K562 (cell line): ENCODE data around the gene TFPI2. TPM values are rescaled to one million over a fixed set of nuclear protein-coding genes. Genes with fewer than 3 reads are reported as not detected.

Experiments
- ATAC-seq: fragments of 200-7000 bp; cut with Tn5 transposase; 3 replicates; pipeline ENCODE4 v1.9.1; 2020; ENCODE audit warnings: moderate library complexity
- BruUV-seq: library from RNA; stranded (reverse); fragments of 400-500 nt; replicated peaks from 2 replicates; lab custom pipeline; 2021; lab: Mats Ljungman, UMichigan
- CTCF ChIA-PET: fragments of 300-600 bp; formaldehyde crosslinking; extraction: SDS; loops from one replicate; lab custom pipeline; 2021; ENCODE audit warnings: low intra/inter-chr PET ratio; lab: Yijun Ruan, JAX
- POLR2A ChIA-PET: fragments of 300-600, 350-650 bp; sonication (Branson Sonifier 250); formaldehyde crosslinking; extraction: SDS; loops from one replicate; lab custom pipeline; 2021; ENCODE audit warnings: antibody characterized with exemption, inconsistent platforms; lab: Yijun Ruan, JAX
- DNase-seq, 4 experiments: peaks; one replicate each; pipeline versions ENCODE4 v3.0.0 to v3.0.0-alpha.2; 2011 to 2018; ENCODE audit warnings: low spot score in 3 of 4, mixed read lengths in 3 of 4; ENCODE audit errors: extremely low read depth in 1 of 4
- FAIRE-seq: peaks from 2 replicates; lab custom pipeline; 2011; peaks lifted over from hg19 to GRCh38; lab: Jason Lieb, UNC
- H2AFZ ChIP-seq: 2 replicates; pipeline ENCODE4 v1.6.0; 2011; ENCODE audit warnings: low read depth, low read length, control low read depth, inconsistent platforms
- H3K27ac ChIP-seq: fragments of 200-600 bp; 3 replicates; pipeline ENCODE4 v1.8.0; 2011; ENCODE audit warnings: low read depth, mild to moderate bottlenecking, control low read depth, inconsistent platforms, low read length, moderate library complexity, mixed read lengths; ENCODE audit errors: extremely low read depth
- H3K27me3 ChIP-seq, 2 experiments: fragments of 300-600 bp in 1 of 2; 2 replicates in 1 of 2; 3 replicates in 1 of 2; pipeline versions ENCODE4 v1.6.0 to v1.8.0; 2011; ENCODE audit warnings: inconsistent platforms in 2 of 2, low read length in 2 of 2, mild to moderate bottlenecking in 1 of 2, mixed read lengths in 1 of 2, moderate library complexity in 1 of 2; ENCODE audit not compliant: control insufficient read depth in 2 of 2, insufficient read depth in 2 of 2
- H3K36me3 ChIP-seq: fragments of 300-600 bp; 3 replicates; pipeline ENCODE4 v1.8.0; 2011; ENCODE audit warnings: mild to moderate bottlenecking, low read length, inconsistent platforms; ENCODE audit not compliant: control insufficient read depth, insufficient read depth
- H3K4me1 ChIP-seq, 2 experiments: fragments of 200-600 bp in 1 of 2; replicated peaks in 1 of 2; 2 replicates in 1 of 2; 3 replicates in 1 of 2; pipeline versions ENCODE4 v1.5.1 to v1.8.0; 2011; ENCODE audit warnings: inconsistent platforms in 2 of 2, low read length in 2 of 2, mild to moderate bottlenecking in 1 of 2, mixed read lengths in 1 of 2, moderate library complexity in 1 of 2; ENCODE audit not compliant: control insufficient read depth in 2 of 2, insufficient read depth in 2 of 2
- H3K4me2 ChIP-seq: 2 replicates; pipeline ENCODE4 v1.6.1; 2011; ENCODE audit warnings: low read length, control low read depth, inconsistent platforms, mixed read lengths; ENCODE audit not compliant: insufficient read depth
- H3K4me3 ChIP-seq: fragments of 200-600 bp; sonication (generic), shearing (Covaris generic); 2 replicates; pipeline ENCODE4 v1.5.1; 2016; ENCODE audit warnings: control low read depth, inconsistent platforms
- H3K79me2 ChIP-seq: fragments of 200-600 bp; 3 replicates; pipeline ENCODE4 v1.8.0; 2011; ENCODE audit warnings: low read length, inconsistent platforms; ENCODE audit not compliant: control insufficient read depth, insufficient read depth
- H3K9ac ChIP-seq, 2 experiments: 2 replicates each; pipeline versions ENCODE4 v1.6.0 to v1.6.1; 2011; ENCODE audit warnings: low read depth in 2 of 2, low read length in 2 of 2, control low read depth in 1 of 2, inconsistent platforms in 1 of 2, mild to moderate bottlenecking in 1 of 2, mixed read lengths in 1 of 2; ENCODE audit not compliant: insufficient read depth in 1 of 2
- H3K9me1 ChIP-seq: one replicate; pipeline ENCODE4 v1.6.0; 2011; ENCODE audit warnings: inconsistent platforms, mild to moderate bottlenecking, low read length, moderate library complexity; ENCODE audit not compliant: control insufficient read depth, insufficient read depth
- H3K9me3 ChIP-seq: replicated peaks from 2 replicates; pipeline ENCODE4 v1.5.1; 2011; ENCODE audit warnings: low read depth, low read length, inconsistent platforms; ENCODE audit not compliant: control insufficient read depth, insufficient read depth
- H4K20me1 ChIP-seq: replicated peaks from 2 replicates; pipeline ENCODE4 v1.6.1; 2011; ENCODE audit warnings: low read length, inconsistent platforms, mixed read lengths; ENCODE audit not compliant: control insufficient read depth, insufficient read depth
- CBFA2T3 ChIP-seq: fragments of 450-650 bp; IDR thresholded peaks from 2 replicates; pipeline ENCODE4 v1.6.1; 2017
- EWSR1 ChIP-seq: fragments of 450-650 bp; IDR thresholded peaks from 2 replicates; pipeline ENCODE4 v1.6.1; 2018; ENCODE audit warnings: borderline replicate concordance, mild to moderate bottlenecking, low read depth, moderate library complexity; ENCODE audit not compliant: partially characterized antibody
- FOXJ2 ChIP-seq: fragments of 200-800 bp; sonication (Bioruptor generic); IDR thresholded peaks from 2 replicates; pipeline ENCODE4 v1.6.1; 2016; ENCODE audit warnings: missing genetic modification characterization, missing compliant biosample characterization
- KLF16 ChIP-seq: IDR thresholded peaks from 2 replicates; pipeline ENCODE4 v1.6.1; 2016; ENCODE audit warnings: antibody characterized with exemption
- MXI1 ChIP-seq: IDR thresholded peaks from 2 replicates; pipeline ENCODE4 v1.6.1; 2011; ENCODE audit warnings: low read depth, mild to moderate bottlenecking, improper control_type of control experiment, low read length
- RBM17 ChIP-seq: fragments of 200-400 bp; formaldehyde crosslinking; IDR thresholded peaks from 2 replicates; pipeline ENCODE4 v1.6.1; 2017; ENCODE audit warnings: low read depth, mild to moderate bottlenecking, low read length, borderline replicate concordance
- SMARCA5 ChIP-seq: fragments of 450-650 bp; IDR thresholded peaks from 2 replicates; pipeline ENCODE4 v1.6.1; 2016
- SNIP1 ChIP-seq: fragments of 450-650 bp; IDR thresholded peaks from 2 replicates; pipeline ENCODE4 v1.7.1; 2017; ENCODE audit warnings: low read depth, mild to moderate bottlenecking
- TCF15 ChIP-seq: fragments of 250-450 bp; sonication (Bioruptor Pico); IDR thresholded peaks from 2 replicates; pipeline ENCODE4 v1.8.0; 2022; ENCODE audit warnings: moderate library complexity, mild to moderate bottlenecking, inconsistent platforms
- TCF7 ChIP-seq: sonication (generic); IDR thresholded peaks from 2 replicates; pipeline ENCODE4 v1.6.1; 2016; ENCODE audit warnings: antibody characterized with exemption, borderline replicate concordance
- ZNF830 ChIP-seq: fragments of 250-450 bp; sonication (Bioruptor Pico); IDR thresholded peaks from 2 replicates; pipeline ENCODE4 v1.5.0; 2021; ENCODE audit warnings: mild to moderate bottlenecking
- WGBS: fragments of 100-300 bp; shearing (Covaris generic); methylation state at CpG from one replicate; pipeline ENCODE4 v1.1.6; 2016; ENCODE audit warnings: low coverage, mixed read lengths; ENCODE audit not compliant: insufficient coverage; ENCODE audit errors: missing lambda C conversion rate; 5-methylcytosine and 5-hydroxymethylcytosine counted together
- in situ Hi-C: fragments of 300-500 bp; cut with MboI; formaldehyde crosslinking; loops from 4 replicates; pipeline ENCODE4 v1.15.0; 2018; ENCODE audit warnings: inconsistent platforms, mixed read lengths
- intact Hi-C: fragments of 100-400 bp; cut with micrococcal nuclease; formaldehyde crosslinking; loops from 2 replicates; pipeline ENCODE4 v1.14.2; 2022
- polyA plus RNA-seq, 8 experiments: library from polyadenylated mRNA; depleted of rRNA in 4 of 8; stranded (reverse) in 5 of 8; unstranded in 3 of 8; fragments of >200 nt; fragmentation: Nextera tagmentation in 2 of 8; fragmentation: Illumina TruSeq in 1 of 8; extraction: Ambion mirVana in 2 of 8; extraction: Trizol in 1 of 8; gene quantifications; 2 replicates each; pipeline versions ENCODE4 v1.2.1 to v1.2.3, GENCODE V29; 2011 to 2014; ENCODE audit warnings: inconsistent platforms in 1 of 8, missing spikeins in 1 of 8
- total RNA-seq, 7 experiments: library from RNA; depleted of rRNA in 6 of 7; stranded (reverse); fragments of >200 nt in 6 of 7; fragmentation: Illumina TruSeq in 2 of 7; extraction: Trizol in 2 of 7; gene quantifications; 2 replicates each; pipeline versions ENCODE4 v1.2.1 to v1.2.3, GENCODE V29; 2011 to 2021; ENCODE audit warnings: low replicate concordance in 1 of 7

TFPI2 gene
- total and polyA plus RNA-seq, 9 of the 15 experiments (the other 6 are each of a cell fraction or from before 2014, with no cell fraction given), result 0.07 to 0.25 (median 0.11) TPM; not detected in 4

GRCh38 chr7:93838966-93839365, 51.6 kb downstream of the TFPI2 start:
- H3K79me2 ChIP-seq, result no peaks in the 10 kb centered on the region
- ChIA-PET POLR2A (interaction anchor here (0.7 kb wide), 1 partner anchor 31 kb away, joined by 3 read pairs; no protein-coding TSS in a partner anchor), CTCF (no interaction called here)
- no peak for DNase-seq
- H3K9me3 ChIP-seq, result no peaks in the 10 kb centered on the region
- H3K36me3 ChIP-seq, result no peaks in the 10 kb centered on the region
- H2AFZ ChIP-seq, result no peak overlapping the region
- H3K27me3 ChIP-seq, result no peaks in the 10 kb centered on the region
- H3K27ac ChIP-seq, result no peak overlapping the region
- WGBS, result 0% methylated on average over 1 of the region's 1 CpG
- H3K4me2 ChIP-seq, result no peak overlapping the region
- BruUV-seq, result no TSS peak
- no peak for ATAC-seq
- H3K9me1 ChIP-seq, result no peaks in the 10 kb centered on the region
- no peaks in the 10 kb centered on the region for H4K20me1 ChIP-seq
- in situ Hi-C loops, result no loop called here
- H3K4me3 ChIP-seq, result no peak overlapping the region
- H3K9ac ChIP-seq, result no peak overlapping the region
- no peaks in the 10 kb centered on the region for H3K4me1 ChIP-seq
- TF ChIP-seq RBM17 (no peak), KLF16 (no peak), SMARCA5 (no peak), SNIP1 (no peak), FOXJ2 (no peak), CBFA2T3 (no peak), EWSR1 (no peak), TCF7 (no peak), ZNF830 (CRISPR knock-in tag) (no peak), TCF15 (CRISPR knock-in tag) (no peak), MXI1 (no peak)
- TF ChIP-seq, all 486 proteins: peak for 0
- intact Hi-C loops, result no loop called here
- FAIRE-seq, result no peak
